A549 (cell line): ENCODE data around the gene TTLL11.

ENCODE experiments used
- ATOH8 ChIP-seq: fragments of 250-450 bp; sonication (Bioruptor Pico); IDR thresholded peaks from 2 replicates; pipeline ENCODE4 v1.5.0; 2020; ENCODE audit warnings: low read depth, mild to moderate bottlenecking, moderate library complexity
- CHD4 ChIP-seq: fragments of 200-600 bp; sonication (generic); IDR thresholded peaks from 2 replicates; pipeline ENCODE4 v1.6.1; 2016; ENCODE audit warnings: antibody characterized with exemption, mild to moderate bottlenecking, borderline replicate concordance
- CTCF ChIP-seq: fragments of >200 bp; sonication (Bioruptor Twin); formaldehyde crosslinking; IDR thresholded peaks from 3 replicates; pipeline ENCODE4 v1.5.1; 2016
- HES2 ChIP-seq: fragments of >200 bp; sonication (Bioruptor Twin); formaldehyde crosslinking; IDR thresholded peaks from 2 replicates; pipeline ENCODE4 v1.6.1; 2016
- KDM5A ChIP-seq: fragments of 200-600 bp; sonication (generic); IDR thresholded peaks from 2 replicates; pipeline ENCODE4 v1.6.1; 2016; ENCODE audit warnings: antibody characterized with exemption, mild to moderate bottlenecking
- POLR2A ChIP-seq: IDR thresholded peaks from 2 replicates; pipeline ENCODE4 v1.6.1; 2012; ENCODE audit warnings: mild to moderate bottlenecking, low read length

GRCh38 chr9:121915304-121915625 lies 177.8 kb downstream of the TTLL11 start:
- no peak for TF ChIP-seq KDM5A
- no peak for TF ChIP-seq ATOH8 (CRISPR knock-in tag)
- TF ChIP-seq CTCF, result no peak
- no peak for TF ChIP-seq HES2
- no peak for TF ChIP-seq CHD4
- no peak for TF ChIP-seq POLR2A
